HUES64 (cell line): Measurements from ENCODE around the gene NUTM1. TPM values are rescaled to one million over a fixed set of nuclear protein-coding genes. Genes with fewer than 3 reads are reported as not detected.

Source experiments
- H3K27ac ChIP-seq: 2 replicates; pipeline ENCODE4 v1.7.0; 2013; ENCODE audit warnings: low read depth, low read length, inconsistent platforms
- H3K27me3 ChIP-seq: 2 replicates; pipeline ENCODE4 v1.6.1; 2013; ENCODE audit warnings: mild to moderate bottlenecking, low read length; ENCODE audit not compliant: insufficient read depth
- H3K36me3 ChIP-seq: 2 replicates; pipeline ENCODE4 v1.6.1; 2013; ENCODE audit warnings: mild to moderate bottlenecking, low read length; ENCODE audit not compliant: insufficient read depth
- H3K4me1 ChIP-seq: 2 replicates; pipeline ENCODE4 v1.6.1; 2013; ENCODE audit warnings: mild to moderate bottlenecking, low read length, moderate library complexity; ENCODE audit not compliant: insufficient read depth
- H3K4me3 ChIP-seq: 2 replicates; pipeline ENCODE4 v1.5.1; 2013; ENCODE audit warnings: mild to moderate bottlenecking, low read length, moderate library complexity
- H3K9ac ChIP-seq: 2 replicates; pipeline ENCODE4 v1.6.1; 2013; ENCODE audit warnings: mild to moderate bottlenecking, low read depth, low read length
- H3K9me3 ChIP-seq: 2 replicates; pipeline ENCODE4 v1.6.1; 2013; ENCODE audit warnings: low read depth, low read length; ENCODE audit not compliant: insufficient read depth
- WGBS: fragments of 150-250, 120-280 bp; methylation state at CpG from one replicate; pipeline ENCODE4 v1.1.7; 2013; ENCODE audit warnings: missing lambda C conversion rate; 5-methylcytosine and 5-hydroxymethylcytosine counted together
- polyA plus RNA-seq, 2 experiments: library from polyadenylated mRNA; stranded (reverse); fragments of 50-300 nt; gene quantifications; one replicate each; pipeline ENCODE4 v1.2.3, GENCODE V29; 2013

Gene NUTM1
- 0.30 TPM for polyA plus RNA-seq (2013, experiment 1 of 2)
- polyA plus RNA-seq (2013, experiment 2 of 2), result 0.13 TPM

- Histone ChIP-seq H3K4me1 (no peaks in the 10 kb centered on the region), H3K9ac (peak within 1 kb of the TSS; percentile 89), H3K9me3 (no peaks in the 10 kb centered on the region), H3K4me3 (peak within 1 kb of the TSS; percentile 83), H3K27me3 (no peaks in the 10 kb centered on the region), H3K27ac (peak within 1 kb of the TSS; percentile 79), H3K36me3 (peaks cover 30% of the 10 kb centered on the region)
- WGBS, result under 1% methylated on average over 37 of the region's 38 CpGs
Measured at GRCh38 chr15:34342737-34343575, at the start of gene NUTM1, which contains the start of gene NOP10. NUTM1 (plus strand) TSS chr15:34343315; CDS start chr15:34343697, 382 bp downstream. NOP10 (minus strand) TSS chr15:34343136; CDS start chr15:34343073, 63 bp downstream.

GRCh38 chr15:34297059-34297458 lies 46.1 kb upstream of the NUTM1 start:
- Histone ChIP-seq H3K27me3 (no peaks in the 10 kb centered on the region), H3K9me3 (no peaks in the 10 kb centered on the region), H3K9ac (no peak overlapping the region), H3K4me3 (no peak overlapping the region), H3K4me1 (no peaks in the 10 kb centered on the region), H3K27ac (no peak overlapping the region), H3K36me3 (no peaks in the 10 kb centered on the region)
- no CpG with 5 or more reads among the region's 1 CpG for WGBS

- Histone ChIP-seq H3K27ac (no peak overlapping the region), H3K27me3 (no peaks in the 10 kb centered on the region), H3K4me1 (no peaks in the 10 kb centered on the region), H3K36me3 (no peaks in the 10 kb centered on the region), H3K9me3 (no peaks in the 10 kb centered on the region), H3K9ac (no peak overlapping the region), H3K4me3 (no peak overlapping the region)
- 93% methylated on average over 3 of the region's 3 CpGs for WGBS
Measured at GRCh38 chr15:34301058-34301457, 42.1 kb upstream of the NUTM1 start.

GRCh38 chr15:34304613-34305012 lies 38.5 kb upstream of the NUTM1 start:
- Histone ChIP-seq H3K27me3 (no peaks in the 10 kb centered on the region), H3K9me3 (no peaks in the 10 kb centered on the region), H3K36me3 (no peaks in the 10 kb centered on the region), H3K9ac (no peak overlapping the region), H3K4me1 (no peaks in the 10 kb centered on the region), H3K4me3 (no peak overlapping the region), H3K27ac (no peak overlapping the region)

- H3K9me3 ChIP-seq, result no peaks in the 10 kb centered on the region
- H3K4me1 ChIP-seq, result no peaks in the 10 kb centered on the region
- H3K4me3 ChIP-seq, result no peak overlapping the region
- no peak overlapping the region for H3K27ac ChIP-seq
- 90% methylated on average over 1 of the region's 1 CpG for WGBS
- no peaks in the 10 kb centered on the region for H3K27me3 ChIP-seq
- H3K36me3 ChIP-seq, result no peaks in the 10 kb centered on the region
- H3K9ac ChIP-seq, result no peak overlapping the region
Measured at GRCh38 chr15:34311563-34311962, 31.6 kb upstream of the NUTM1 start.

- H3K27ac ChIP-seq, result no peak overlapping the region
- 94% methylated on average over 3 of the region's 3 CpGs for WGBS
Measured at GRCh38 chr15:34314491-34315490, 28.3 kb upstream of the NUTM1 start.

GRCh38 chr15:34318277-34319079 lies 24.6 kb upstream of the NUTM1 start:
- 22% methylated on average over 10 of the region's 10 CpGs for WGBS
- Histone ChIP-seq H3K36me3 (no peaks in the 10 kb centered on the region), H3K27me3 (no peaks in the 10 kb centered on the region), H3K9me3 (no peaks in the 10 kb centered on the region; the same call in 1 of the 2 replicates), H3K9ac (peak overlapping the region; percentile 64; the same call in 1 of the 2 replicates), H3K27ac (no peak overlapping the region), H3K4me3 (peak overlapping the region; percentile 61), H3K4me1 (peaks cover 9% of the 10 kb centered on the region)

More at GRCh38 chr15:34314491-34315490, 28.3 kb upstream of the NUTM1 start:
- Histone ChIP-seq H3K27me3 (no peaks in the 10 kb centered on the region), H3K4me1 (peaks cover 9% of the 10 kb centered on the region), H3K36me3 (no peaks in the 10 kb centered on the region), H3K9ac (no peak overlapping the region), H3K9me3 (no peaks in the 10 kb centered on the region), H3K4me3 (no peak overlapping the region)

GRCh38 chr15:34323217-34323616 lies 19.9 kb upstream of the NUTM1 start:
- peaks cover 3% of the 10 kb centered on the region for H3K4me1 ChIP-seq
- no peaks in the 10 kb centered on the region; the same call in 1 of the 2 replicates for H3K9me3 ChIP-seq
- no peaks in the 10 kb centered on the region for H3K27me3 ChIP-seq
- no peaks in the 10 kb centered on the region for H3K36me3 ChIP-seq
- WGBS, result 94% methylated on average over 10 of the region's 10 CpGs
- no peak overlapping the region for H3K4me3 ChIP-seq
- no peak overlapping the region for H3K27ac ChIP-seq
- H3K9ac ChIP-seq, result no peak overlapping the region

GRCh38 chr15:34324933-34325332 lies 18.2 kb upstream of the NUTM1 start:
- Histone ChIP-seq H3K9me3 (no peaks in the 10 kb centered on the region; the same call in 1 of the 2 replicates), H3K4me3 (no peak overlapping the region), H3K27ac (no peak overlapping the region), H3K36me3 (no peaks in the 10 kb centered on the region), H3K9ac (no peak overlapping the region), H3K27me3 (no peaks in the 10 kb centered on the region), H3K4me1 (no peaks in the 10 kb centered on the region)
- no CpG with 5 or more reads among the region's 1 CpG for WGBS

- Histone ChIP-seq H3K4me3 (no peak overlapping the region), H3K36me3 (no peaks in the 10 kb centered on the region), H3K27ac (no peak overlapping the region), H3K9me3 (no peaks in the 10 kb centered on the region; the same call in 1 of the 2 replicates), H3K27me3 (no peaks in the 10 kb centered on the region), H3K4me1 (no peaks in the 10 kb centered on the region), H3K9ac (no peak overlapping the region)
Measured at GRCh38 chr15:34325368-34325767, 17.7 kb upstream of the NUTM1 start.
